ENCODE data around the gene FABP6.

The FABP6 gene

GRCh38 chr5:160287378-160288051 lies 58.2 kb downstream of the FABP6 start:
- DNase-seq (ENCODE audit: extremely low read depth in 1 of 2, low read depth in 1 of 2): no peak
